SU-DHL-6 (cell line): ENCODE data around the gene DYNLT5.

Experiments
- EZH2phosphoT487 ChIP-seq: fragments of 200-600 bp; sonication (generic), shearing (Covaris generic); conservative IDR thresholded peaks from 2 replicates; pipeline ENCODE4 v1.6.1; 2018; ENCODE audit warnings: mild to moderate bottlenecking, antibody characterized with exemption, low read length, moderate library complexity, mixed read lengths
- TF ChIP-seq, protein P1 (sequence below): fragments of 200-600 bp; sonication (generic); IDR thresholded peaks from one replicate; pipeline ENCODE4 v1.5.1; 2017; ENCODE audit warnings: antibody characterized with exemption, mild to moderate bottlenecking, low read length, moderate library complexity; ENCODE audit not compliant: insufficient read depth, poor library complexity, severe bottlenecking

DNA sequence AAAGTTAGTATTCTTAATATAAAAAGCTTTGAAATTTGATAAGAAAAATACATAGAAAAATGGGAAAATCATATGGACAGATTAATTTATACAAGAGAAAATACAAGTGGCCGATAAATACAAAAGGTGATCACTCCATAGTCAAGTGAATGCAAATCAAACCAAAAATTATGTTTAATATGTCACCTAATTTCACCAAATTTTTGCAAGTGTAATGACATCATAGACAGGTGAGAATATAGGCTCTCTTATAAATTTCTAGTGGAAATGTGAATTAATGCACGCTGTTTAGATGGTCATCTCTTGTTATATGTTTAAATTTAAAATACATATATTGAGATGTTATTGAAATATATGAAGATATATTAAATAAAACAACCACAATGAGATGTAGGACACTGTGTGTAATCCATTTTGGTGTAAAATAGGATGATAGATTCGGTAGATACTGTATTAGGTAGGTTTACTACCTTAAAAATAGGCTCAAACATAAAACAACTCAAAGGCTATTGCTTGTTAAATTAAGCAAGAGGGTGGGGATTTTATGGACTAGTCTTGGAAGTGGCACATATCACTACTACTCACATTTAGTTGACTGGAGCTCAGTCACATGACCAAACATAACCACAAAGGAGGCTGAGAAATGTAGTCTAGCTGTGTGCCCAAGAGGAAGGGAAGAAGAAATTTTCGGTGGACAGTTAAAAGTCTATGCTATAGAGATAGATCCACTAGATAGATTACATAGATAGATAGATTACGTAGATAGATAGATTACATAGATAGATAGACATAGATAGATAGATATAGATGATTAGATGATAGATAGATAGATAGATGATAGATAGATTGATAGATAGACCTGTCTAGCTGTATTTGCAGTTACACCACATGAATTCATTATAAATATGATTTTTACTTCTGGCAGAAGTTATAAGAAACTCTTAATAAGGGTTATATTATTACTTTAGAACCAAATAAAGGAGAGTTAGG, 39.7 kb downstream of the DYNLT5 start:
- TF ChIP-seq, protein P1, sequence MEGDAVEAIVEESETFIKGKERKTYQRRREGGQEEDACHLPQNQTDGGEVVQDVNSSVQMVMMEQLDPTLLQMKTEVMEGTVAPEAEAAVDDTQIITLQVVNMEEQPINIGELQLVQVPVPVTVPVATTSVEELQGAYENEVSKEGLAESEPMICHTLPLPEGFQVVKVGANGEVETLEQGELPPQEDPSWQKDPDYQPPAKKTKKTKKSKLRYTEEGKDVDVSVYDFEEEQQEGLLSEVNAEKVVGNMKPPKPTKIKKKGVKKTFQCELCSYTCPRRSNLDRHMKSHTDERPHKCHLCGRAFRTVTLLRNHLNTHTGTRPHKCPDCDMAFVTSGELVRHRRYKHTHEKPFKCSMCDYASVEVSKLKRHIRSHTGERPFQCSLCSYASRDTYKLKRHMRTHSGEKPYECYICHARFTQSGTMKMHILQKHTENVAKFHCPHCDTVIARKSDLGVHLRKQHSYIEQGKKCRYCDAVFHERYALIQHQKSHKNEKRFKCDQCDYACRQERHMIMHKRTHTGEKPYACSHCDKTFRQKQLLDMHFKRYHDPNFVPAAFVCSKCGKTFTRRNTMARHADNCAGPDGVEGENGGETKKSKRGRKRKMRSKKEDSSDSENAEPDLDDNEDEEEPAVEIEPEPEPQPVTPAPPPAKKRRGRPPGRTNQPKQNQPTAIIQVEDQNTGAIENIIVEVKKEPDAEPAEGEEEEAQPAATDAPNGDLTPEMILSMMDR = no peak
- no peak for TF ChIP-seq EZH2phosphoT487
